Tibial nerve (tissue), 4 donors: ENCODE data around the gene THPO. TPM values are rescaled to one million over a fixed set of nuclear protein-coding genes. Genes with fewer than 3 reads are reported as not detected.

Experiments
- DNase-seq, 2 donors: peaks; one replicate each; pipeline ENCODE4 v3.0.0-alpha.2; 2019; ENCODE audit warnings: low spot score in 2 of 2
- H3K27ac ChIP-seq, 4 donors: fragments of 200-600 bp; sonication (generic) in 3 of 4; one replicate each; pipeline ENCODE4 v1.5.1; 2017 to 2019; ENCODE audit warnings: mild to moderate bottlenecking in 1 of 4
- H3K27me3 ChIP-seq, 2 donors: fragments of 200-600 bp; sonication (generic) in 1 of 2; one replicate each; pipeline versions ENCODE4 v1.5.1 to v1.6.0; 2017 to 2019
- H3K36me3 ChIP-seq, 3 donors: fragments of 200-600 bp; sonication (generic); one replicate each; pipeline ENCODE4 v1.5.1; 2018 to 2019
- H3K4me1 ChIP-seq, 4 donors: fragments of 200-600 bp; sonication (generic) in 3 of 4; one replicate each; pipeline ENCODE4 v1.5.1; 2017 to 2019
- H3K4me3 ChIP-seq, 4 donors: fragments of 200-600 bp; sonication (generic) in 3 of 4; one replicate each; pipeline ENCODE4 v1.5.1; 2017 to 2019; ENCODE audit warnings: mild to moderate bottlenecking in 1 of 4, moderate library complexity in 1 of 4
- H3K9me3 ChIP-seq, 4 donors: fragments of 200-600 bp; sonication (generic) in 3 of 4; one replicate each; pipeline ENCODE4 v1.5.1; 2017 to 2019
- EP300 ChIP-seq, 2 donors: sonication (generic); formaldehyde crosslinking; IDR thresholded peaks; one replicate each; pipeline ENCODE4 v1.6.1; 2017; ENCODE audit warnings: antibody characterized with exemption in 2 of 2, mild to moderate bottlenecking in 1 of 2
- POLR2A ChIP-seq, 2 donors: fragments of 450-650 bp; IDR thresholded peaks; one replicate each; pipeline ENCODE4 v1.6.1; 2017; ENCODE audit warnings: antibody characterized with exemption in 2 of 2, mild to moderate bottlenecking in 2 of 2, moderate library complexity in 2 of 2
- WGBS, 2 donors: methylation state at CpG; one replicate each; pipeline ENCODE4 v1.1.5; 2018; 5-methylcytosine and 5-hydroxymethylcytosine counted together
- total RNA-seq, 4 donors: library from RNA; depleted of rRNA; stranded (reverse); fragments of >200 nt; gene quantifications; one replicate each; pipeline ENCODE4 v1.1.0, GENCODE V29; 2016
- TF ChIP-seq, protein P1 (sequence below), 5 experiments: fragments of 200-600 bp in 3 of 5; fragments of 450-650 bp in 2 of 5; sonication (generic) in 3 of 5; IDR thresholded peaks; one replicate each; pipeline ENCODE4 v1.5.1; 2016 to 2019; ENCODE audit warnings: antibody characterized with exemption in 5 of 5, mild to moderate bottlenecking in 3 of 5, moderate library complexity in 2 of 5

The THPO gene
- total RNA-seq, 4 donors from 2014 or later = 0.20 to 0.84 (median 0.44) TPM; not detected in 1

GRCh38 chr3:184377374-184377773, 633 bp downstream of the THPO start:
- peak overlapping the region in 1 of 4 donors; percentile 87 for H3K27ac ChIP-seq
- 73 to 77% methylated on average over 5 of the region's 5 CpGs for WGBS, 2 donors
- no peaks in the 10 kb centered on the region for H3K36me3 ChIP-seq

DNA sequence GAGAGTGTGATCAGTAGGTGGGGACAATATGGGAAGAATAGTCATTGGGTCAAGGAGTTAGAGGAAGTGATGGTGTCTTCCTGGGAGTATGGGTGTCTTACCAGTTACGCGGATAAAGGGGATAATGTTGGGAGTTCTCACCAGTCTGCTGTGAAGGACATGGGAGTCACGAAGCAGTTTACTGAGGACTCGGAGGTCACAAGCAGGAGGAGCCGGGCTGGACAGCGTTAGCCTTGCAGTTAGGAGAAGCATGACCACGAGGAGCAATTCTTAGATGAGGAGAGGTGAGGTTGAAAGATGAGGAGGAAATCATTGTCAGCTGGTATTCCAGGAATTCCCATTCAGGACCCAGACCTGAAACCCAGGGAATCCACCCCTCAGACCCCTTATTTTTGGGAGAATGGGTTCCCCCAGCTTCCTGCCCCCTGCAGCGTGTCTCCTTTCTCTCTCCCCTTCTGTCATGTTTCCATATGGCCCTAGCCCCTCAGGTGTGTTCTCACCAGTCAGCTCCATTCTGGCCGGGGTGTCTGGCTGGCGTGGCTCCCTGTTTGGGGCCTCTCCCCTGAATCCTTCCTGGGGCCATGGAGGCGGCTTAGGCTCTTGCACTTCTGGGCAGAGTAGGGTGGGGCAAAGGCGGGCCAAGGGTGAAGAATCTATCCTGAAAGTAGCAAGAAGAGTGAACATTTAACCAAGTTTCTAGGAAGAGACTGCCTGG, 2.1 kb downstream of the THPO start:
- Histone ChIP-seq H3K4me3 (no peak overlapping the region), H3K9me3 (no peaks in the 10 kb centered on the region), H3K27ac (no peak overlapping the region), H3K36me3 (peaks cover 0 to 1% (median 0%) of the 10 kb centered on the region in 3 donors), H3K4me1 (peaks cover 0 to 51% (median 2%) of the 10 kb centered on the region in 4 donors), H3K27me3 (peaks cover 0 to 7% of the 10 kb centered on the region in 2 donors)
- TF ChIP-seq POLR2A (IDR thresholded peaks at IDR 0.05) = no peak
- no peak for TF ChIP-seq EP300 (IDR thresholded peaks at IDR 0.05)
- TF ChIP-seq, protein P1, sequence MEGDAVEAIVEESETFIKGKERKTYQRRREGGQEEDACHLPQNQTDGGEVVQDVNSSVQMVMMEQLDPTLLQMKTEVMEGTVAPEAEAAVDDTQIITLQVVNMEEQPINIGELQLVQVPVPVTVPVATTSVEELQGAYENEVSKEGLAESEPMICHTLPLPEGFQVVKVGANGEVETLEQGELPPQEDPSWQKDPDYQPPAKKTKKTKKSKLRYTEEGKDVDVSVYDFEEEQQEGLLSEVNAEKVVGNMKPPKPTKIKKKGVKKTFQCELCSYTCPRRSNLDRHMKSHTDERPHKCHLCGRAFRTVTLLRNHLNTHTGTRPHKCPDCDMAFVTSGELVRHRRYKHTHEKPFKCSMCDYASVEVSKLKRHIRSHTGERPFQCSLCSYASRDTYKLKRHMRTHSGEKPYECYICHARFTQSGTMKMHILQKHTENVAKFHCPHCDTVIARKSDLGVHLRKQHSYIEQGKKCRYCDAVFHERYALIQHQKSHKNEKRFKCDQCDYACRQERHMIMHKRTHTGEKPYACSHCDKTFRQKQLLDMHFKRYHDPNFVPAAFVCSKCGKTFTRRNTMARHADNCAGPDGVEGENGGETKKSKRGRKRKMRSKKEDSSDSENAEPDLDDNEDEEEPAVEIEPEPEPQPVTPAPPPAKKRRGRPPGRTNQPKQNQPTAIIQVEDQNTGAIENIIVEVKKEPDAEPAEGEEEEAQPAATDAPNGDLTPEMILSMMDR (IDR thresholded peaks at IDR 0.05) = no peak
- no peak for DNase-seq
- 85% methylated on average over 12 of the region's 12 CpGs for WGBS, 2 donors

More at GRCh38 chr3:184377374-184377773, 633 bp downstream of the THPO start:
- H3K4me1 ChIP-seq = peaks cover 0 to 53% (median 8%) of the 10 kb centered on the region in 4 donors
- no peaks in the 10 kb centered on the region for H3K9me3 ChIP-seq
- no peak overlapping the region for H3K4me3 ChIP-seq
- H3K27me3 ChIP-seq = peaks cover 0 to 17% of the 10 kb centered on the region in 2 donors
- no peak for DNase-seq
- TF ChIP-seq, protein P1 (IDR thresholded peaks at IDR 0.05) = no peak
- no peak for TF ChIP-seq POLR2A (IDR thresholded peaks at IDR 0.05)
- no peak for TF ChIP-seq EP300 (IDR thresholded peaks at IDR 0.05)

GRCh38 chr3:184373422-184373821, 4.6 kb downstream of the THPO start:
- H3K36me3 ChIP-seq = peaks cover 0 to 24% (median 0%) of the 10 kb centered on the region in 3 donors
- no peak for DNase-seq
- TF ChIP-seq, protein P1 (IDR thresholded peaks at IDR 0.05) = no peak
- TF ChIP-seq EP300 (IDR thresholded peaks at IDR 0.05) (no peak), POLR2A (IDR thresholded peaks at IDR 0.05) (no peak)
- no peak overlapping the region for H3K4me3 ChIP-seq
- H3K4me1 ChIP-seq = peaks cover 0 to 41% (median 5%) of the 10 kb centered on the region in 4 donors
- no peaks in the 10 kb centered on the region for H3K9me3 ChIP-seq
- H3K27ac ChIP-seq = no peak overlapping the region
- WGBS, 2 donors = 74 to 82% methylated on average over 6 of the region's 6 CpGs
- peaks cover 0 to 5% of the 10 kb centered on the region in 2 donors for H3K27me3 ChIP-seq

DNA sequence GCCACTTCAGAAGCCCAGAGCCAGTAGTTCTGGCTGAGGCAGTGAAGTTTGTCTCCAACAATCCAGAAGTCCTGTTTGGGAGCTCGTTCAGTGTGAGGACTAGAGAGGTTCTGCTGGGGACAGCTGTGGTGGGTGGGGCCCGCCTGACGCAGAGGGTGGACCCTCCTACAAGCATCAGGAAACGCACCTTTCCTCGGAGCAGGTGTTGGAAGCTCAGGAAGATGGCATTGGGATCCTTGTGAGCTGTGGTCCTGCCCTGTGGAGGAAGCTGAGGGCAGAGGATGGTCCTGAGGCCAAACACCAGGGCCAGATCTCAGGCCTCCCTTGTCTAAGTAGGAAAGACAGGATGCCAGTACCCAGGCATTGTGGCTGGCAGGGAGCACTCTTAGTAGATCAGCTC, 5.1 kb downstream of the THPO start:
- Histone ChIP-seq H3K9me3 (no peaks in the 10 kb centered on the region), H3K27ac (peak overlapping the region in 1 of 4 donors; percentile 40), H3K4me1 (peaks cover 0 to 41% (median 5%) of the 10 kb centered on the region in 4 donors), H3K4me3 (no peak overlapping the region), H3K36me3 (peaks cover 0 to 29% (median 0%) of the 10 kb centered on the region in 3 donors), H3K27me3 (peaks cover 0 to 3% of the 10 kb centered on the region in 2 donors)
- TF ChIP-seq EP300 (IDR thresholded peaks at IDR 0.05) (no peak), POLR2A (IDR thresholded peaks at IDR 0.05) (no peak)
- TF ChIP-seq, protein P1 (IDR thresholded peaks at IDR 0.05) = no peak
- no peak for DNase-seq
- 86 to 89% methylated on average over 5 of the region's 5 CpGs for WGBS, 2 donors

GRCh38 chr3:184372296-184372821, 5.6 kb downstream of the THPO start:
- DNase-seq = no peak
- WGBS, 2 donors = 66 to 70% methylated on average over 8 of the region's 8 CpGs

More at GRCh38 chr3:184372296-184372821, 5.6 kb downstream of the THPO start:
- TF ChIP-seq, protein P1 (IDR thresholded peaks at IDR 0.05) = no peak
- TF ChIP-seq EP300 (IDR thresholded peaks at IDR 0.05) (no peak), POLR2A (IDR thresholded peaks at IDR 0.05) (no peak)
- Histone ChIP-seq H3K9me3 (no peaks in the 10 kb centered on the region), H3K4me1 (peaks cover 0 to 38% (median 5%) of the 10 kb centered on the region in 4 donors), H3K4me3 (no peak overlapping the region), H3K27me3 (no peaks in the 10 kb centered on the region), H3K36me3 (peaks cover 0 to 35% (median 0%) of the 10 kb centered on the region in 3 donors), H3K27ac (no peak overlapping the region)
